H9 (cell line): ENCODE results near the gene S1PR5. TPM values are rescaled to one million over a fixed set of nuclear protein-coding genes. Genes with fewer than 3 reads are reported as not detected.

Experiments used
- DNase-seq: peaks from one replicate; pipeline ENCODE4 v3.0.0-alpha.2; 2017
- H2AFZ ChIP-seq: one replicate; pipeline ENCODE4 v1.6.1; 2013; ENCODE audit warnings: mild to moderate bottlenecking, low read length, control low read depth, moderate library complexity
- H2AK5ac ChIP-seq: 2 replicates; pipeline ENCODE4 v1.6.1; 2013; ENCODE audit warnings: low read length, control low read depth, mixed read lengths; ENCODE audit not compliant: insufficient read length
- H2BK120ac ChIP-seq: one replicate; pipeline ENCODE4 v1.6.1; 2013; ENCODE audit warnings: low read depth, mild to moderate bottlenecking, low read length, control low read depth, inconsistent platforms; ENCODE audit not compliant: poor library complexity, severe bottlenecking
- H2BK12ac ChIP-seq: 2 replicates; pipeline ENCODE4 v1.6.1; 2013; ENCODE audit warnings: low read length, control low read depth, mixed read lengths, low read depth; ENCODE audit not compliant: insufficient read length
- H2BK15ac ChIP-seq: 2 replicates; pipeline ENCODE4 v1.6.1; 2013; ENCODE audit warnings: low read depth, low read length, control low read depth
- H2BK20ac ChIP-seq: one replicate; pipeline ENCODE4 v1.6.1; 2013; ENCODE audit warnings: low read depth, mild to moderate bottlenecking, low read length, control low read depth, inconsistent platforms; ENCODE audit not compliant: poor library complexity, severe bottlenecking
- H2BK5ac ChIP-seq: 2 replicates; pipeline ENCODE4 v1.6.1; 2013; ENCODE audit warnings: low read length, control low read depth, mixed read lengths; ENCODE audit not compliant: insufficient read length
- H3K14ac ChIP-seq: 2 replicates; pipeline ENCODE4 v1.6.1; 2013; ENCODE audit warnings: low read length, control low read depth; ENCODE audit not compliant: insufficient read depth
- H3K18ac ChIP-seq: 2 replicates; pipeline ENCODE4 v1.6.1; 2013; ENCODE audit warnings: low read depth, mild to moderate bottlenecking, mixed read lengths, low read length, control low read depth; ENCODE audit not compliant: insufficient read length
- H3K23ac ChIP-seq: 2 replicates; pipeline ENCODE4 v1.6.1; 2013; ENCODE audit warnings: low read length, control low read depth, mixed read lengths, low read depth; ENCODE audit not compliant: insufficient read length
- H3K23me2 ChIP-seq: 2 replicates; pipeline ENCODE4 v1.6.1; 2013; ENCODE audit warnings: low read depth, mild to moderate bottlenecking, mixed read lengths, low read length, control low read depth; ENCODE audit not compliant: insufficient read length, poor library complexity, severe bottlenecking
- H3K27ac ChIP-seq: 2 replicates; pipeline ENCODE4 v1.5.1; 2013; ENCODE audit warnings: low read length, control low read depth, mixed read lengths, low read depth; ENCODE audit not compliant: insufficient read length
- H3K27me3 ChIP-seq: 2 replicates; pipeline ENCODE4 v1.6.1; 2013; ENCODE audit warnings: low read length, control low read depth, inconsistent platforms; ENCODE audit not compliant: insufficient read depth
- H3K4ac ChIP-seq: 2 replicates; pipeline ENCODE4 v1.6.1; 2013; ENCODE audit warnings: low read depth, mild to moderate bottlenecking, control low read depth, inconsistent platforms, low read length, moderate library complexity
- H3K4me1 ChIP-seq: 2 replicates; pipeline ENCODE4 v1.6.1; 2013; ENCODE audit warnings: low read length, control low read depth, inconsistent platforms; ENCODE audit not compliant: insufficient read depth
- H3K4me2 ChIP-seq: 2 replicates; pipeline ENCODE4 v1.6.1; 2013; ENCODE audit warnings: low read length, control low read depth, mixed read lengths; ENCODE audit not compliant: insufficient read length, insufficient read depth
- H3K56ac ChIP-seq: 2 replicates; pipeline ENCODE4 v1.6.1; 2013; ENCODE audit warnings: low read depth, mild to moderate bottlenecking, mixed read lengths, low read length, control low read depth; ENCODE audit not compliant: insufficient read length
- H3K79me1 ChIP-seq: 2 replicates; pipeline ENCODE4 v1.6.1; 2013; ENCODE audit warnings: low read depth, mild to moderate bottlenecking, moderate library complexity, low read length, control low read depth, inconsistent platforms; ENCODE audit not compliant: insufficient read depth, poor library complexity, severe bottlenecking
- H3K79me2 ChIP-seq: 2 replicates; pipeline ENCODE4 v1.6.1; 2013; ENCODE audit warnings: low read length, control low read depth, inconsistent platforms; ENCODE audit not compliant: insufficient read depth
- H3K9ac ChIP-seq: 2 replicates; pipeline ENCODE4 v1.6.1; 2013; ENCODE audit warnings: low read length, control low read depth, mixed read lengths; ENCODE audit not compliant: insufficient read length; ENCODE audit errors: extremely low read depth
- H3K9me3 ChIP-seq: one replicate; pipeline ENCODE4 v1.6.1; 2013; ENCODE audit warnings: low read depth, low read length, inconsistent platforms; ENCODE audit not compliant: control insufficient read depth
- H3T11ph ChIP-seq: one replicate; pipeline ENCODE4 v1.6.1; 2013; ENCODE audit warnings: mild to moderate bottlenecking, low read length, control low read depth, inconsistent platforms
- H4K20me1 ChIP-seq: one replicate; pipeline ENCODE4 v1.6.1; 2013; ENCODE audit not compliant: control insufficient read depth, insufficient read length, insufficient read depth
- H4K5ac ChIP-seq: 2 replicates; pipeline ENCODE4 v1.6.1; 2013; ENCODE audit warnings: low read depth, mild to moderate bottlenecking, mixed read lengths, low read length, control low read depth; ENCODE audit not compliant: insufficient read length
- H4K8ac ChIP-seq: replicated peaks from 2 replicates; pipeline ENCODE4 v1.6.1; 2013; ENCODE audit warnings: low read length, control low read depth, mixed read lengths, low read depth; ENCODE audit not compliant: insufficient read length
- H4K91ac ChIP-seq: 2 replicates; pipeline ENCODE4 v1.6.1; 2013; ENCODE audit warnings: low read depth, mild to moderate bottlenecking, moderate library complexity, mixed read lengths, low read length, control low read depth; ENCODE audit not compliant: insufficient read length
- H3K27ac Mint-ChIP-seq, 3 experiments: 2 replicates in 2 of 3; 3 replicates in 1 of 3; pipeline ENCODE4 v1.8.0; 2020 to 2021; ENCODE audit warnings: mixed read lengths in 3 of 3, mild to moderate bottlenecking in 1 of 3, moderate library complexity in 1 of 3
- H3K27me3 Mint-ChIP-seq: 2 replicates; pipeline ENCODE4 v1.8.0; 2021; ENCODE audit warnings: low read depth, mild to moderate bottlenecking, moderate library complexity, mixed read lengths
- H3K36me3 Mint-ChIP-seq, 3 experiments: 2 replicates in 2 of 3; 3 replicates in 1 of 3; pipeline ENCODE4 v1.8.0; 2020 to 2021; ENCODE audit warnings: low read depth in 3 of 3, mixed read lengths in 3 of 3; ENCODE audit not compliant: insufficient read depth in 1 of 3
- H3K4me1 Mint-ChIP-seq, 2 experiments: 2 replicates each; pipeline ENCODE4 v1.8.0; 2020; ENCODE audit warnings: mixed read lengths in 2 of 2
- H3K4me3 Mint-ChIP-seq, 2 experiments: 2 replicates in 1 of 2; 3 replicates in 1 of 2; pipeline ENCODE4 v1.8.0; 2020 to 2021; ENCODE audit warnings: mild to moderate bottlenecking in 2 of 2, mixed read lengths in 2 of 2, moderate library complexity in 1 of 2
- H3K9me3 Mint-ChIP-seq, 2 experiments: 2 replicates in 1 of 2; 3 replicates in 1 of 2; pipeline ENCODE4 v1.8.0; 2020; ENCODE audit warnings: mild to moderate bottlenecking in 2 of 2, mixed read lengths in 2 of 2, moderate library complexity in 1 of 2
- CTCF ChIP-seq: fragments of 200-600 bp; sonication (generic); conservative IDR thresholded peaks from 3 replicates; pipeline ENCODE4 v1.8.0; 2021; ENCODE audit warnings: antibody characterized with exemption, mild to moderate bottlenecking
- WGBS: extraction: QIAGEN DNeasy Blood & Tissue Kit; methylation state at CpG from one replicate; pipeline ENCODE4 v1.1.7; 2013; ENCODE audit warnings: missing lambda C conversion rate, low lambda C conversion rate, mixed read lengths; ENCODE audit not compliant: insufficient read length; ENCODE audit errors: extremely low coverage; 5-methylcytosine and 5-hydroxymethylcytosine counted together
- total RNA-seq: library from RNA; stranded (reverse); gene quantifications from 2 replicates; pipeline ENCODE4 v1.2.1, GENCODE V29; 2021

Gene S1PR5
- total RNA-seq, 1 experiment from 2014 or later: 8.1 TPM

DNA sequence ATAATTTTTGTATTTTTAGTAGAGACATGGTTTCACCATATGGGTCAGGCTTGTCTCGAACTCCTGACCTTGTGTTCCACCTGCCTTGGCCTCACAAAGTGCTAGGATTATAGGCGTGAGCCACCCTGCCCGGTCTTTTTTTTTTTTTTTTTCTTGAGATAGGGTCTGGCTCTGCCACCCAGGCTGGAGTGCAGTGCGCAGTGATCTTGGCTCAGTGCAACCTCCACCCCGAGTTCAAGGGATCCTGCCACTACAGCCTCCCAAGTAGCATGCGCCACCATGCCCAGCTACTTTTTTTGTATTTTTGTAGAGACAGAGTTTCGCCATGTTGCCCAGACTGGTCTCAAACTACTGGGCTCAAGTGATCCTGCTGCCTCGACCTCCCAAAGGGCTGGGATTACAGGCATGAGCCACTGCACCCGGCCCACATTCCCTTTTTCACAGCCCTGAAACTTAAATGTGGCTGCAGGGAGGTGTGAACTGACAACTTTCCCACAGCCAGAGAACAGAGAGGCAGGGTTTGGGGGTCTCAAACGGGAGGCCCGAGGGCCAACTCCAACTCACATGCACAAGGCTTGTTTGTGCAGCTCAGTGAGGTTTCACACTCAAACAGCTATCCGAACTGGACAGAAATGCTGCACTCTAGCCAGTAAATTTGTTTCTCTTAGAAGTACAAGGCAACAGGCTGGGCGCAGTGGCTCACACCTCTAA is 4.4 kb upstream of the S1PR5 start:
- Mint-ChIP-seq H3K9me3 (no peaks in the 10 kb centered on the region), H3K36me3 (no peaks in the 10 kb centered on the region), H3K27ac (no peak overlapping the region; a peak in 1 of 7 replicates), H3K4me1 (peaks cover 16 to 22% of the 10 kb centered on the region in 2 experiments), H3K27me3 (peaks cover 20% of the 10 kb centered on the region), H3K4me3 (no peak overlapping the region)
- no peak for DNase-seq
- TF ChIP-seq CTCF: no peak
- H3K79me2 ChIP-seq: no peaks in the 10 kb centered on the region
- H4K91ac ChIP-seq: no peak overlapping the region
- no peak overlapping the region for H2BK5ac ChIP-seq
- no CpG with 5 or more reads among the region's 13 CpGs for WGBS
- no peak overlapping the region for H4K8ac ChIP-seq
- no peak overlapping the region for H2AFZ ChIP-seq
- no peak overlapping the region for H3K18ac ChIP-seq
- H4K5ac ChIP-seq: no peak overlapping the region
- no peaks in the 10 kb centered on the region for H4K20me1 ChIP-seq
- H2BK120ac ChIP-seq: no peak overlapping the region
- H3K4me2 ChIP-seq: no peak overlapping the region
- H3K27ac ChIP-seq: no peak overlapping the region
- no peak overlapping the region for H3K14ac ChIP-seq
- H3K4ac ChIP-seq: no peak overlapping the region
- H2BK12ac ChIP-seq: no peak overlapping the region
- no peak overlapping the region for H3K9ac ChIP-seq
- H3K79me1 ChIP-seq: no peaks in the 10 kb centered on the region
- H3T11ph ChIP-seq: no peak overlapping the region
- no peak overlapping the region for H2AK5ac ChIP-seq
- no peaks in the 10 kb centered on the region for H3K9me3 ChIP-seq
- no peak overlapping the region for H3K56ac ChIP-seq
- no peak overlapping the region for H2BK15ac ChIP-seq
- no peaks in the 10 kb centered on the region; the same call in 1 of the 2 replicates for H3K4me1 ChIP-seq
- H3K27me3 ChIP-seq: no peaks in the 10 kb centered on the region; the same call in 1 of the 2 replicates
- peaks cover 12% of the 10 kb centered on the region for H3K23me2 ChIP-seq
- H2BK20ac ChIP-seq: no peak overlapping the region
- no peak overlapping the region for H3K23ac ChIP-seq
